ENCODE data around the gene SH3RF3. TPM values are rescaled to one million over a fixed set of nuclear protein-coding genes. Genes with fewer than 3 reads are reported as not detected.

SH3RF3 gene
- total RNA-seq, 1 experiment from 2014 or later = 0.98 TPM

DNA sequence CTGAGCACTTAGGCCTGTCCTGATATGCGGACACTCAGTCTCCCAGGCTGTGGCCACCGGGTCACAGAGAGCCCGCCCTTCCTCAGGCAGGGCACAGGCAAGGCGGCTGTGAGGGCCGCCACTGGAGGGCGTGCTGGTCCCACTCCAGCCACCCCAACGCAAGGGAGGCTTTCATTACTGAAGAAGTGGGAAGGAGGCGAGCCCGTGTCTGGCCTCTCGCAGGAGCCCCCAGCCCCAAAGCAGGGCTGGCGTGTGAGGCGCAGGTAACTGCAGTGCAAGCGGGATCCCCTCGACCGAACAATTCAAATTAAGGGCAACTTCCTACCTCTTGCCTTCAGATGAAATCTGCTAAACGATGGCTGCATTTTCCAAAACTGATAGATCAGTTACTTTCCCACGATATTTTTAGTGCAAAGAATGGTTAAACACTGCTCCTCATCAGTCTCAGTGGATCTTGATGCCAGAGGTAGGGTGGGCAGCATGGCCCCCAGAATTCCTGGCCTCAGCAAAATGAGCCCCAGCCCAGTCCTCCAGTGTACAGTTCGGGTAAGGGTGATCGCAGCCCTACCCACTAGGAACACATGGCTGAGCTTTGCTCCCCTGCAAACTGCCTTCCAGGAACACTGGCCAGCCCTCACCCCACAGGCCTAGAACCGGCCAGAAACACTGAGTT is 387.6 kb downstream of the SH3RF3 start:
- Mint-ChIP-seq H3K27me3 (ENCODE audit: insufficient read depth, unreplicated experiment) (no peaks in the 10 kb centered on the region), H3K9me3 (ENCODE audit: unreplicated experiment) (no peaks in the 10 kb centered on the region), H3K4me3 (ENCODE audit: unreplicated experiment) (no peak overlapping the region), H3K27ac (ENCODE audit: unreplicated experiment) (no peak overlapping the region), H3K4me1 (ENCODE audit: low read depth, unreplicated experiment) (no peaks in the 10 kb centered on the region), H3K36me3 (ENCODE audit: insufficient read depth, unreplicated experiment) (no peaks in the 10 kb centered on the region)
- TF ChIP-seq, protein P1, sequence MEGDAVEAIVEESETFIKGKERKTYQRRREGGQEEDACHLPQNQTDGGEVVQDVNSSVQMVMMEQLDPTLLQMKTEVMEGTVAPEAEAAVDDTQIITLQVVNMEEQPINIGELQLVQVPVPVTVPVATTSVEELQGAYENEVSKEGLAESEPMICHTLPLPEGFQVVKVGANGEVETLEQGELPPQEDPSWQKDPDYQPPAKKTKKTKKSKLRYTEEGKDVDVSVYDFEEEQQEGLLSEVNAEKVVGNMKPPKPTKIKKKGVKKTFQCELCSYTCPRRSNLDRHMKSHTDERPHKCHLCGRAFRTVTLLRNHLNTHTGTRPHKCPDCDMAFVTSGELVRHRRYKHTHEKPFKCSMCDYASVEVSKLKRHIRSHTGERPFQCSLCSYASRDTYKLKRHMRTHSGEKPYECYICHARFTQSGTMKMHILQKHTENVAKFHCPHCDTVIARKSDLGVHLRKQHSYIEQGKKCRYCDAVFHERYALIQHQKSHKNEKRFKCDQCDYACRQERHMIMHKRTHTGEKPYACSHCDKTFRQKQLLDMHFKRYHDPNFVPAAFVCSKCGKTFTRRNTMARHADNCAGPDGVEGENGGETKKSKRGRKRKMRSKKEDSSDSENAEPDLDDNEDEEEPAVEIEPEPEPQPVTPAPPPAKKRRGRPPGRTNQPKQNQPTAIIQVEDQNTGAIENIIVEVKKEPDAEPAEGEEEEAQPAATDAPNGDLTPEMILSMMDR (IDR thresholded peaks at IDR 0.05; ENCODE audit: insufficient read depth in 1 of 2, low read depth in 1 of 2, low read length in 1 of 2, severe bottlenecking in 1 of 2, unreplicated experiment in 1 of 2) = peak; percentile 75 to 94
- no TSS peak for BruUV-seq (replicated peaks)
- H3K27me3 ChIP-seq (replicated peaks; ENCODE audit: control insufficient read depth, insufficient read depth, low read length) = no peaks in the 10 kb centered on the region
- intact Hi-C loops (cut with micrococcal nuclease; ENCODE audit: unreplicated experiment) = loop anchor here (1.0 kb wide), 5 partner anchors 30 to 220 kb away; no protein-coding TSS in a partner anchor
- no peaks in the 10 kb centered on the region for H3K9me3 ChIP-seq
- H3K36me3 ChIP-seq (ENCODE audit: control insufficient read depth, insufficient read depth, low read length) = no peaks in the 10 kb centered on the region; the same call in 1 of the 2 replicates
- ChIA-PET POLR2A (no interaction called here), CTCF (no interaction called here)
- H3K4me3 ChIP-seq (ENCODE audit: low read depth, low read length) = no peak overlapping the region
- peak; percentile 75 to 82 for DNase-seq
- H3K4me1 ChIP-seq = peaks cover 3% of the 10 kb centered on the region; the same call in 1 of the 2 replicates

GRCh38 chr2:109517118-109517889 is 388.3 kb downstream of the SH3RF3 start:
- POLR2A ChIA-PET = no interaction called here
- TF ChIP-seq, protein P1 (IDR thresholded peaks at IDR 0.05; ENCODE audit: insufficient read depth in 1 of 2, low read depth in 1 of 2, low read length in 1 of 2, severe bottlenecking in 1 of 2, unreplicated experiment in 1 of 2) = no peak
- no peak overlapping the region for H3K27ac Mint-ChIP-seq (ENCODE audit: unreplicated experiment)
- H3K4me3 Mint-ChIP-seq (ENCODE audit: unreplicated experiment) = no peak overlapping the region
- BruUV-seq (replicated peaks) = no TSS peak
- no peak for DNase-seq
- intact Hi-C loops (cut with micrococcal nuclease; ENCODE audit: unreplicated experiment) = no loop called here
- Histone ChIP-seq H3K4me3 (ENCODE audit: low read depth, low read length) (no peak overlapping the region), H3K27me3 (replicated peaks; ENCODE audit: control insufficient read depth, insufficient read depth, low read length) (no peaks in the 10 kb centered on the region), H3K9me3 (no peaks in the 10 kb centered on the region), H3K36me3 (ENCODE audit: control insufficient read depth, insufficient read depth, low read length) (no peaks in the 10 kb centered on the region; the same call in 1 of the 2 replicates), H3K4me1 (peaks cover 3% of the 10 kb centered on the region; the same call in 1 of the 2 replicates)
- H3K27me3 Mint-ChIP-seq (ENCODE audit: insufficient read depth, unreplicated experiment) = no peaks in the 10 kb centered on the region
- no peaks in the 10 kb centered on the region for H3K4me1 Mint-ChIP-seq (ENCODE audit: low read depth, unreplicated experiment)
- CTCF ChIA-PET = no interaction called here
- H3K36me3 Mint-ChIP-seq (ENCODE audit: insufficient read depth, unreplicated experiment) = no peaks in the 10 kb centered on the region
- no peaks in the 10 kb centered on the region for H3K9me3 Mint-ChIP-seq (ENCODE audit: unreplicated experiment)

DNA sequence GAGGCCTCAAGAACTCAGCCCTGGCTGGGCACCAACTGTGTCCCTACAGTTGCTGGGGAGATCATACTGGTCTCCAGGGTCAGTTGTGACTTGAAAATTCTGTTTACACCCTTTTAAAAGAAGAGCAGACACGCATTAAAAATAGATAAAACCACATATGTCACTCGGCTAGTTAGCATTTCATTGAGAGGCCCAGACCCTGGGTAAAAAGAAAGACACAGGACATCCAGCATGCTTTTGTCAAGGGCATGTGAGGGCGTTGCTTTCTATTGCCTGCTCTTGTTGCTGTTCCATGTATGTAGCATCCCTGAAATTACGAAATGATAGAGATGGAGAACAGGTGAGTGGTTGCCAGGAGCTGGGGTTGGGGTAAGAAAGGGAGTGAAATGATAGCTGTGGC is 390.5 kb downstream of the SH3RF3 start:
- peaks cover 3% of the 10 kb centered on the region; the same call in 1 of the 2 replicates for H3K4me1 ChIP-seq
- H3K27me3 ChIP-seq (replicated peaks; ENCODE audit: control insufficient read depth, insufficient read depth, low read length) = no peaks in the 10 kb centered on the region
- no TSS peak for BruUV-seq (replicated peaks)
- Mint-ChIP-seq H3K4me3 (ENCODE audit: unreplicated experiment) (no peak overlapping the region), H3K27ac (ENCODE audit: unreplicated experiment) (no peak overlapping the region), H3K36me3 (ENCODE audit: insufficient read depth, unreplicated experiment) (no peaks in the 10 kb centered on the region), H3K4me1 (ENCODE audit: low read depth, unreplicated experiment) (no peaks in the 10 kb centered on the region), H3K27me3 (ENCODE audit: insufficient read depth, unreplicated experiment) (no peaks in the 10 kb centered on the region), H3K9me3 (ENCODE audit: unreplicated experiment) (no peaks in the 10 kb centered on the region)
- ChIA-PET CTCF (no interaction called here), POLR2A (no interaction called here)
- H3K4me3 ChIP-seq (ENCODE audit: low read depth, low read length) = no peak overlapping the region
- no peaks in the 10 kb centered on the region for H3K9me3 ChIP-seq
- TF ChIP-seq, protein P1 (IDR thresholded peaks at IDR 0.05; ENCODE audit: insufficient read depth in 1 of 2, low read depth in 1 of 2, low read length in 1 of 2, severe bottlenecking in 1 of 2, unreplicated experiment in 1 of 2) = no peak
- intact Hi-C loops (cut with micrococcal nuclease; ENCODE audit: unreplicated experiment) = no loop called here
- DNase-seq = no peak
- no peaks in the 10 kb centered on the region; the same call in 1 of the 2 replicates for H3K36me3 ChIP-seq (ENCODE audit: control insufficient read depth, insufficient read depth, low read length)

Data from Caco-2 (cell line).